Astrocyte (in vitro differentiated cells and primary cell): ENCODE data around the gene HPN. TPM values are rescaled to one million over a fixed set of nuclear protein-coding genes. Genes with fewer than 3 reads are reported as not detected.

ENCODE experiments used
- DNase-seq: peaks from one replicate; pipeline ENCODE4 v3.0.0-alpha.2; 2010; ENCODE audit warnings: low read depth
- FAIRE-seq: peaks from 2 replicates; lab custom pipeline; 2011; peaks lifted over from hg19 to GRCh38; lab: Jason Lieb, UNC
- H2AFZ ChIP-seq: 2 replicates; pipeline ENCODE4 v1.6.0; 2012; ENCODE audit warnings: low read depth, low read length, inconsistent platforms
- H3K27ac ChIP-seq: 2 replicates; pipeline ENCODE4 v1.5.1; 2011; ENCODE audit warnings: low read depth, low read length, inconsistent platforms
- H3K27me3 ChIP-seq: 2 replicates; pipeline ENCODE4 v1.6.0; 2011; ENCODE audit warnings: low read length, inconsistent platforms; ENCODE audit not compliant: insufficient read depth
- H3K36me3 ChIP-seq: 2 replicates; pipeline ENCODE4 v1.5.1; 2011; ENCODE audit warnings: low read length, inconsistent platforms; ENCODE audit not compliant: insufficient read depth
- H3K4me1 ChIP-seq: 2 replicates; pipeline ENCODE4 v1.5.1; 2011; ENCODE audit warnings: low read length, inconsistent platforms; ENCODE audit not compliant: insufficient read depth
- H3K4me2 ChIP-seq: 2 replicates; pipeline ENCODE4 v1.6.0; 2012; ENCODE audit warnings: low read length, inconsistent platforms
- H3K4me3 ChIP-seq: 2 replicates; pipeline ENCODE4 v1.5.1; 2011; ENCODE audit warnings: low read depth, mild to moderate bottlenecking, low read length, inconsistent platforms; ENCODE audit not compliant: insufficient read depth
- H3K79me2 ChIP-seq: 2 replicates; pipeline ENCODE4 v1.6.0; 2012; ENCODE audit warnings: mild to moderate bottlenecking, low read length, inconsistent platforms; ENCODE audit not compliant: insufficient read depth
- H3K9ac ChIP-seq: 2 replicates; pipeline ENCODE4 v1.6.0; 2012; ENCODE audit warnings: mild to moderate bottlenecking, low read length, inconsistent platforms
- H3K9me3 ChIP-seq: 2 replicates; pipeline ENCODE4 v1.5.1; 2012; ENCODE audit warnings: low read depth, mild to moderate bottlenecking, low read length, inconsistent platforms; ENCODE audit not compliant: insufficient read depth
- H4K20me1 ChIP-seq: 2 replicates; pipeline ENCODE4 v1.6.0; 2012; ENCODE audit warnings: low read length, inconsistent platforms; ENCODE audit not compliant: insufficient read depth
- H3K27ac Mint-ChIP-seq: one replicate; pipeline ENCODE4 v1.8.0; 2021; ENCODE audit warnings: mild to moderate bottlenecking, mixed read lengths; ENCODE audit not compliant: unreplicated experiment
- H3K27me3 Mint-ChIP-seq: one replicate; pipeline ENCODE4 v1.8.0; 2021; ENCODE audit warnings: low read depth, mixed read lengths; ENCODE audit not compliant: unreplicated experiment
- H3K36me3 Mint-ChIP-seq: one replicate; pipeline ENCODE4 v1.8.0; 2021; ENCODE audit warnings: low read depth, mixed read lengths; ENCODE audit not compliant: unreplicated experiment
- H3K4me1 Mint-ChIP-seq: one replicate; pipeline ENCODE4 v1.8.0; 2021; ENCODE audit warnings: low read depth, mixed read lengths; ENCODE audit not compliant: unreplicated experiment
- H3K4me3 Mint-ChIP-seq: one replicate; pipeline ENCODE4 v1.8.0; 2021; ENCODE audit warnings: mild to moderate bottlenecking, moderate library complexity, mixed read lengths; ENCODE audit not compliant: unreplicated experiment
- H3K9me3 Mint-ChIP-seq: one replicate; pipeline ENCODE4 v1.8.0; 2021; ENCODE audit warnings: mild to moderate bottlenecking, mixed read lengths; ENCODE audit not compliant: unreplicated experiment
- CTCF ChIP-seq: IDR thresholded peaks from 2 replicates; pipeline ENCODE4 v1.5.1; 2011; ENCODE audit warnings: low read depth, mild to moderate bottlenecking, inconsistent platforms, low read length, moderate library complexity; ENCODE audit not compliant: insufficient read depth
- EZH2 ChIP-seq: IDR thresholded peaks from 2 replicates; pipeline ENCODE4 v1.6.1; 2012; ENCODE audit warnings: mild to moderate bottlenecking, low read length, inconsistent platforms; ENCODE audit not compliant: insufficient read depth
- total RNA-seq: library from RNA; stranded (reverse); gene quantifications from 2 replicates; pipeline ENCODE4 v1.2.1, GENCODE V29; 2021

The HPN gene
- total RNA-seq, 1 donor from 2014 or later = 0.73 TPM

- Mint-ChIP-seq H3K36me3 (peaks cover 25% of the 10 kb centered on the region), H3K4me1 (no peaks in the 10 kb centered on the region), H3K27ac (no peak overlapping the region), H3K9me3 (no peaks in the 10 kb centered on the region), H3K27me3 (no peaks in the 10 kb centered on the region), H3K4me3 (no peak overlapping the region)
- no peaks in the 10 kb centered on the region for H3K79me2 ChIP-seq
- H3K36me3 ChIP-seq = peaks cover 2% of the 10 kb centered on the region
- no peak overlapping the region for H3K9ac ChIP-seq
- no peaks in the 10 kb centered on the region for H3K9me3 ChIP-seq
- no peak overlapping the region for H3K4me3 ChIP-seq
- H4K20me1 ChIP-seq = peaks cover 23% of the 10 kb centered on the region
- H3K27ac ChIP-seq = no peak overlapping the region
- H3K4me2 ChIP-seq = no peak overlapping the region
- H3K27me3 ChIP-seq = no peaks in the 10 kb centered on the region
- DNase-seq (no peak), FAIRE-seq (no peak)
- TF ChIP-seq CTCF (no peak), EZH2 (no peak)
- H3K4me1 ChIP-seq = no peaks in the 10 kb centered on the region
- H2AFZ ChIP-seq = no peak overlapping the region
Observed at GRCh38 chr19:35021596-35021995, 19.9 kb upstream of the HPN start.

GRCh38 chr19:35022460-35022859 lies 19.1 kb upstream of the HPN start:
- no peaks in the 10 kb centered on the region for H3K27me3 ChIP-seq
- no peak for FAIRE-seq
- no peaks in the 10 kb centered on the region for H3K4me1 ChIP-seq
- TF ChIP-seq EZH2 (no peak), CTCF (no peak)
- no peaks in the 10 kb centered on the region for H3K4me1 Mint-ChIP-seq
- H3K4me3 Mint-ChIP-seq = no peak overlapping the region
- H3K9me3 ChIP-seq = no peaks in the 10 kb centered on the region
- H3K9me3 Mint-ChIP-seq = no peaks in the 10 kb centered on the region
- H3K27ac ChIP-seq = no peak overlapping the region
- H3K79me2 ChIP-seq = no peaks in the 10 kb centered on the region
- no peaks in the 10 kb centered on the region for H3K27me3 Mint-ChIP-seq
- H3K36me3 Mint-ChIP-seq = peaks cover 23% of the 10 kb centered on the region
- DNase-seq = no peak
- no peak overlapping the region for H3K27ac Mint-ChIP-seq
- H2AFZ ChIP-seq = no peak overlapping the region
- H3K9ac ChIP-seq = no peak overlapping the region
- peaks cover 31% of the 10 kb centered on the region for H4K20me1 ChIP-seq
- peaks cover 2% of the 10 kb centered on the region for H3K36me3 ChIP-seq
- H3K4me2 ChIP-seq = no peak overlapping the region
- H3K4me3 ChIP-seq = no peak overlapping the region

GRCh38 chr19:35023428-35023827 lies 18.1 kb upstream of the HPN start:
- Histone ChIP-seq H3K4me1 (no peaks in the 10 kb centered on the region), H3K27me3 (no peaks in the 10 kb centered on the region), H3K9me3 (no peaks in the 10 kb centered on the region), H3K36me3 (peaks cover 2% of the 10 kb centered on the region), H3K4me3 (no peak overlapping the region), H4K20me1 (peaks cover 38% of the 10 kb centered on the region), H3K79me2 (no peaks in the 10 kb centered on the region), H3K9ac (no peak overlapping the region), H2AFZ (no peak overlapping the region), H3K27ac (no peak overlapping the region), H3K4me2 (no peak overlapping the region)
- no peaks in the 10 kb centered on the region for H3K9me3 Mint-ChIP-seq
- no peak for TF ChIP-seq EZH2
- peaks cover 20% of the 10 kb centered on the region for H3K36me3 Mint-ChIP-seq
- H3K27me3 Mint-ChIP-seq = no peaks in the 10 kb centered on the region
- no peak for DNase-seq
- H3K4me3 Mint-ChIP-seq = no peak overlapping the region
- H3K4me1 Mint-ChIP-seq = no peaks in the 10 kb centered on the region
- FAIRE-seq = no peak
- H3K27ac Mint-ChIP-seq = no peak overlapping the region
